Glutamatergic neuron (in vitro differentiated cells): ENCODE measurements around the gene ZNF653. TPM values are rescaled to one million over a fixed set of nuclear protein-coding genes. Genes with fewer than 3 reads are reported as not detected.

ENCODE experiments used
- DNase-seq: peaks from one replicate; pipeline ENCODE4 v3.0.0; 2022
- H3K27ac Mint-ChIP-seq: one replicate; pipeline ENCODE4 v1.8.0; 2020; ENCODE audit warnings: mild to moderate bottlenecking, mixed read lengths, inconsistent platforms; ENCODE audit not compliant: unreplicated experiment
- H3K27me3 Mint-ChIP-seq: one replicate; pipeline ENCODE4 v1.8.0; 2020; ENCODE audit warnings: mild to moderate bottlenecking, moderate library complexity, mixed read lengths, inconsistent platforms; ENCODE audit not compliant: unreplicated experiment
- H3K36me3 Mint-ChIP-seq: one replicate; pipeline ENCODE4 v1.8.0; 2020; ENCODE audit warnings: mild to moderate bottlenecking, mixed read lengths, inconsistent platforms; ENCODE audit not compliant: unreplicated experiment
- H3K4me1 Mint-ChIP-seq: one replicate; pipeline ENCODE4 v1.8.0; 2020; ENCODE audit warnings: mild to moderate bottlenecking, low read depth, mixed read lengths, inconsistent platforms; ENCODE audit not compliant: unreplicated experiment
- H3K4me3 Mint-ChIP-seq: one replicate; pipeline ENCODE4 v1.8.0; 2020; ENCODE audit warnings: mild to moderate bottlenecking, mixed read lengths, inconsistent platforms; ENCODE audit not compliant: unreplicated experiment
- H3K9me3 Mint-ChIP-seq: one replicate; pipeline ENCODE4 v1.8.0; 2020; ENCODE audit warnings: mild to moderate bottlenecking, moderate library complexity, mixed read lengths, inconsistent platforms; ENCODE audit not compliant: unreplicated experiment
- total RNA-seq: library from RNA; stranded (reverse); fragmentation: NEBNext Ultra II Directional; extraction: Animal tissue kit (Norgen Biotek cat#: 25700); gene quantifications from one replicate; pipeline ENCODE4 v1.2.1, GENCODE V29; 2021; ENCODE audit not compliant: unreplicated experiment
- TF ChIP-seq, protein P1 (sequence below): fragments of 200-600 bp; sonication (generic); IDR thresholded peaks from one replicate; pipeline ENCODE4 v1.5.0; 2021; ENCODE audit not compliant: partially characterized antibody, unreplicated experiment

Gene ZNF653
- total RNA-seq, 1 donor from 2014 or later: 19.2 TPM

DNA sequence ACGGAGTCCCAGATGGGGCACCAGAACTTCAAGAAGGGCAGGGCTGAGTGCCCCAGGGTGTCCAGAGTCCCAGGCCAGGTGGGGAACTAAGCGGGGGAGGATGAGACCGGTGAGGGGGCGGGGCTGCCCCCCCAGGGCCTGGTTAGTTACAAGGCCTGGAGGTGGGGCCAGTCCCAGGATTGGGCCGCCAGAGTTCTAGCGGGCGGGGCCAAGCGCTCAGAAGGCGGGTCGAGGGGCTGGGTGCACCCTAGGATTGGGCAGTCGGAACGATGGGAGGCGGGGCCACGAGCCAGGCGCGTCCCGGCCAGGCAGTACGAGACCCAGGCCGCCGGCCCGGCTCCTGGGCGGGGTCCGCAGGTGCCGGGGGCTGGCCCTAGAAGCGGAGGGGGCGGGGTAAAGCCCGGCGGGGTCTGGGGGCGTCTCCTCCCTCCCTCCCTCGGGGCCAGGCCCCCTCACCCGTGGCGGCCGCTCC lies 571 bp downstream of the ZNF653 start:
- TF ChIP-seq, protein P1, sequence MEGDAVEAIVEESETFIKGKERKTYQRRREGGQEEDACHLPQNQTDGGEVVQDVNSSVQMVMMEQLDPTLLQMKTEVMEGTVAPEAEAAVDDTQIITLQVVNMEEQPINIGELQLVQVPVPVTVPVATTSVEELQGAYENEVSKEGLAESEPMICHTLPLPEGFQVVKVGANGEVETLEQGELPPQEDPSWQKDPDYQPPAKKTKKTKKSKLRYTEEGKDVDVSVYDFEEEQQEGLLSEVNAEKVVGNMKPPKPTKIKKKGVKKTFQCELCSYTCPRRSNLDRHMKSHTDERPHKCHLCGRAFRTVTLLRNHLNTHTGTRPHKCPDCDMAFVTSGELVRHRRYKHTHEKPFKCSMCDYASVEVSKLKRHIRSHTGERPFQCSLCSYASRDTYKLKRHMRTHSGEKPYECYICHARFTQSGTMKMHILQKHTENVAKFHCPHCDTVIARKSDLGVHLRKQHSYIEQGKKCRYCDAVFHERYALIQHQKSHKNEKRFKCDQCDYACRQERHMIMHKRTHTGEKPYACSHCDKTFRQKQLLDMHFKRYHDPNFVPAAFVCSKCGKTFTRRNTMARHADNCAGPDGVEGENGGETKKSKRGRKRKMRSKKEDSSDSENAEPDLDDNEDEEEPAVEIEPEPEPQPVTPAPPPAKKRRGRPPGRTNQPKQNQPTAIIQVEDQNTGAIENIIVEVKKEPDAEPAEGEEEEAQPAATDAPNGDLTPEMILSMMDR: no peak
- DNase-seq: peak; percentile 96
- Mint-ChIP-seq H3K27me3 (peaks cover 11% of the 10 kb centered on the region), H3K9me3 (peaks cover 10% of the 10 kb centered on the region), H3K36me3 (no peaks in the 10 kb centered on the region), H3K4me1 (peaks cover 5% of the 10 kb centered on the region), H3K27ac (peak overlapping the region; percentile 52), H3K4me3 (peak overlapping the region; percentile 88)

DNA sequence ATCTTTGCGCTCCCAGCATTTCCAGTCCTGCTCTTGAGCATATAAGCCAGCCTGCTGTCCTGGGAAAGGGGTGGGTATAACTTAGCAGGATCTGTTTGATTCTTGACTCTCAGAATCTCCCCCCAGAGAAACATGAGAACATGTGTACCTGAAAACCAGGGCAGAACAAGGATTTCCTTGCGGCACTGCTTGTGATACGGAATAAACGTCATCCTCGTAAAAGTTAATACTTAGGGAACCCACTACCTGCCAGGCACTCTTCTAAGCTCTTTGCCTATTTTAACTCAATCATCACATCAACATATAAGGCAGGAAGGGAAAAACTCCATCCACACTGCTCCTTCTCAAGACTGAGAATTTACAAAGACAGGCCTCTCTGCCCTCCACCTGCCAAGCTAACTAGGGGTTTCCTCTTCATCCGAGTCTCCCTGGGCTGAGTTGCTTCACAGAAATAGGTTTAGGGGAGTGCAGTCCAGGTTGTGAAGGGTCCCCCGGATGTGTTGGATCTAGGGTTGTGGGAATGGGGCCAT lies 1.1 kb downstream of the ZNF653 start:
- Mint-ChIP-seq H3K9me3 (peaks cover 10% of the 10 kb centered on the region), H3K4me1 (peaks cover 5% of the 10 kb centered on the region), H3K36me3 (no peaks in the 10 kb centered on the region), H3K4me3 (peak overlapping the region; percentile 88), H3K27ac (peak overlapping the region; percentile 52), H3K27me3 (peaks cover 11% of the 10 kb centered on the region)
- DNase-seq: no peak
- TF ChIP-seq, protein P1: no peak

DNA sequence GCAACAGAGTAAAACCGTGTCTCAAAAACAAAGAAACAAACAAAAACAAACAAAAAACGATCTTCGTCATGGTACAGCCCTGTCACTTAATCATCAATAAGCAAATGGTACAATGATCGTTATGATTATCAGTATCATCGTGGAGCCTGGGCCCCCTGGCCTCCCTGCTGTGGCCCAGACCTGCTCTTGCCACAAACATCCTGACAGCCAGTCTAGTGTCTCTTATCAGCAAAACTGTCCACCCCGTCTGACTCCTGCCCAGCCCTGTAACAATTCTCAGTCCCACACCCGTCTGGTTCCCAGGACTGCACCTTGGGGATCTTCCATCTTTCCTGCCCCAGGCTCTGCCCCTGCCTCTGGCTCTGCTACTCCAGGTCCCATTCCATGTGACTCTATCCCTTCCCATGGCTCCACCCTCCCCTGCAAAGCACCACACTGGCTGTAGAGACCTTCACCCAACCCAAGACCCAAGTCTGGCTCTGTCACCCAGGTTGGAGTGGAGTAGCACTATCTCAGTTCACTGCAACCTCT lies 5.7 kb downstream of the ZNF653 start:
- DNase-seq: no peak
- peaks cover 4% of the 10 kb centered on the region for H3K9me3 Mint-ChIP-seq
- peaks cover 5% of the 10 kb centered on the region for H3K4me1 Mint-ChIP-seq
- no peaks in the 10 kb centered on the region for H3K36me3 Mint-ChIP-seq
- no peak overlapping the region for H3K4me3 Mint-ChIP-seq
- peaks cover 7% of the 10 kb centered on the region for H3K27me3 Mint-ChIP-seq
- TF ChIP-seq, protein P1: no peak
- no peak overlapping the region for H3K27ac Mint-ChIP-seq

DNA sequence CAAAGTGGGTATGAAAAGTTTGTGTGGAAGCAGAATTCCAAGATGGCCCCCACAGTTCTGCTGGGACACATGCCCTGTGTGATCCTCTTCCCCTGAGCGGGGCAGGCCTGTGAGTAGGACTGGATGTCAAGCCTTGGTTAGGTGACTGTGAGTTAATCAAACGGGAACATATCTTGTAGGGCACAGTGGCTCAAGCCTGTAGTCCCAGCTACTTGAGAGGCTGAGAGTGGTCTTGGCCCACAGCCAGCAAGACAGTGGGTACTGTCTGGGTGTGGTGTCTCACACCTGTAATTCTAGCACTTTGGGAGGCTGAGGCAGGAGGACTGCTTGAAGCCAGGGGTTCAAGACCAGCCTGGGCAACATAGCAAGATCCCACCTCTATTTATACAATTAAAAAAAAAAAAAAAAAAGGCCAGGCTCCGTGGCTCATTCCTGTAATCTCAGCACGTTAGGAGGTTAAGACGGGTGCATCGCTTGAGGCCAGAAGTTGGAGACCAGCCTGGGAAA lies 6.4 kb downstream of the ZNF653 start:
- H3K4me1 Mint-ChIP-seq: no peaks in the 10 kb centered on the region
- H3K27me3 Mint-ChIP-seq: peaks cover 4% of the 10 kb centered on the region
- no peaks in the 10 kb centered on the region for H3K9me3 Mint-ChIP-seq
- no peak overlapping the region for H3K27ac Mint-ChIP-seq
- no peak for DNase-seq
- H3K4me3 Mint-ChIP-seq: no peak overlapping the region
- H3K36me3 Mint-ChIP-seq: no peaks in the 10 kb centered on the region
- TF ChIP-seq, protein P1: no peak
